Measurements from ENCODE around the gene PALS2.

DNA sequence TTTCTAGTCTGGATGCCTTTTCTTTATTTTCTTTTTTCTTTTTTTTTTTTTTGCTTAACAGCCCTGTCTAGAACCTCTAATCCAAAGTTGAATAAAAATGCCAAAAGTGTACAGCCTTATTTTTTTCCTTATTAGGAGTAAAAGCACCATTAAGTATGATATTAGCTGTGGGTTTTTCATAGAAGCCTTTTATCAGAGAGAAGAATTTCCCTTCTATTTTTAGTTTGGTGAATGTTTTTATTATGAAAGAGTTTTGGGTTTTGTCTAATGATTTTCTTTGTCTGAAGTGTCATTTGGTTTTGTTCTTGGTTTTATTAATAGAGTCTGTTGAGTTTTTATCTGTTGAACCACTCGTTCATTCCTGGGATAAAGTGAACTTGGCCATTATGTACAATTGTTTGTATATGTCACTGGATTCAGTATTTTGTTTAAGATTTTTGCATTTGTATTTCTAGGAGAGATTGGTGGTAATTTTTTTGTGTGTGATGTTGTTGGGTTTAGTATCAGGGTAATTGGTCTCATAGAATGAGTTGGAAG lies 49.5 kb downstream of the PALS2 start:
- no peak for TF ChIP-seq EGR1 (IDR thresholded peaks at IDR 0.05; ENCODE audit: low read depth)
- no peak for TF ChIP-seq POLR2AphosphoS5 (IDR thresholded peaks at IDR 0.05; ENCODE audit: low read depth, low read length)
- TF ChIP-seq FOSL1 (IDR thresholded peaks at IDR 0.05; ENCODE audit: low read depth): no peak
- TF ChIP-seq SP1 (IDR thresholded peaks at IDR 0.05; ENCODE audit: low read depth): no peak
- TF ChIP-seq, protein P1, sequence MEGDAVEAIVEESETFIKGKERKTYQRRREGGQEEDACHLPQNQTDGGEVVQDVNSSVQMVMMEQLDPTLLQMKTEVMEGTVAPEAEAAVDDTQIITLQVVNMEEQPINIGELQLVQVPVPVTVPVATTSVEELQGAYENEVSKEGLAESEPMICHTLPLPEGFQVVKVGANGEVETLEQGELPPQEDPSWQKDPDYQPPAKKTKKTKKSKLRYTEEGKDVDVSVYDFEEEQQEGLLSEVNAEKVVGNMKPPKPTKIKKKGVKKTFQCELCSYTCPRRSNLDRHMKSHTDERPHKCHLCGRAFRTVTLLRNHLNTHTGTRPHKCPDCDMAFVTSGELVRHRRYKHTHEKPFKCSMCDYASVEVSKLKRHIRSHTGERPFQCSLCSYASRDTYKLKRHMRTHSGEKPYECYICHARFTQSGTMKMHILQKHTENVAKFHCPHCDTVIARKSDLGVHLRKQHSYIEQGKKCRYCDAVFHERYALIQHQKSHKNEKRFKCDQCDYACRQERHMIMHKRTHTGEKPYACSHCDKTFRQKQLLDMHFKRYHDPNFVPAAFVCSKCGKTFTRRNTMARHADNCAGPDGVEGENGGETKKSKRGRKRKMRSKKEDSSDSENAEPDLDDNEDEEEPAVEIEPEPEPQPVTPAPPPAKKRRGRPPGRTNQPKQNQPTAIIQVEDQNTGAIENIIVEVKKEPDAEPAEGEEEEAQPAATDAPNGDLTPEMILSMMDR (IDR thresholded peaks at IDR 0.05 in 2 of 3, conservative IDR thresholded peaks at IDR 0.05 in 1 of 3; ENCODE audit: borderline replicate concordance in 1 of 3, insufficient read depth in 1 of 3, low read depth in 2 of 3, low read length in 2 of 3): no peak
